Endothelial cell (in vitro differentiated cells): ENCODE data around the gene JAKMIP2. TPM values are rescaled to one million over a fixed set of nuclear protein-coding genes. Genes with fewer than 3 reads are reported as not detected.

ENCODE experiments used
- DNase-seq: peaks from one replicate; pipeline ENCODE4 v3.0.0; 2021; ENCODE audit warnings: low spot score
- H3K27ac Mint-ChIP-seq: one replicate; pipeline ENCODE4 v1.8.0; 2021; ENCODE audit warnings: mixed read lengths, inconsistent platforms; ENCODE audit not compliant: unreplicated experiment
- H3K27me3 Mint-ChIP-seq: one replicate; pipeline ENCODE4 v1.8.0; 2021; ENCODE audit warnings: mild to moderate bottlenecking, moderate library complexity, mixed read lengths, inconsistent platforms; ENCODE audit not compliant: unreplicated experiment
- H3K36me3 Mint-ChIP-seq: one replicate; pipeline ENCODE4 v1.8.0; 2021; ENCODE audit warnings: mild to moderate bottlenecking, low read depth, mixed read lengths, inconsistent platforms; ENCODE audit not compliant: unreplicated experiment
- H3K4me1 Mint-ChIP-seq: one replicate; pipeline ENCODE4 v1.8.0; 2021; ENCODE audit warnings: mild to moderate bottlenecking, mixed read lengths, inconsistent platforms; ENCODE audit not compliant: unreplicated experiment
- H3K4me3 Mint-ChIP-seq: one replicate; pipeline ENCODE4 v1.8.0; 2021; ENCODE audit warnings: mild to moderate bottlenecking, mixed read lengths, inconsistent platforms; ENCODE audit not compliant: unreplicated experiment
- H3K9me3 Mint-ChIP-seq: one replicate; pipeline ENCODE4 v1.8.0; 2021; ENCODE audit warnings: mixed read lengths, inconsistent platforms; ENCODE audit not compliant: unreplicated experiment
- CTCF ChIP-seq: fragments of 200-600 bp; sonication (generic); IDR thresholded peaks from one replicate; pipeline ENCODE4 v1.5.0; 2021; ENCODE audit warnings: antibody characterized with exemption; ENCODE audit not compliant: unreplicated experiment
- total RNA-seq: library from RNA; stranded (reverse); fragmentation: NEBNext Ultra II Directional; extraction: Animal tissue kit (Norgen Biotek cat#: 25700); gene quantifications from one replicate; pipeline ENCODE4 v1.2.1, GENCODE V29; 2021; ENCODE audit not compliant: unreplicated experiment

Gene JAKMIP2
- total RNA-seq, 1 donor from 2014 or later = 4.3 TPM

GRCh38 chr5:147690595-147690994, 91.9 kb downstream of the JAKMIP2 start:
- no peak for DNase-seq
- Mint-ChIP-seq H3K36me3 (no peaks in the 10 kb centered on the region), H3K4me3 (no peak overlapping the region), H3K9me3 (no peaks in the 10 kb centered on the region), H3K4me1 (no peaks in the 10 kb centered on the region), H3K27ac (no peak overlapping the region), H3K27me3 (no peaks in the 10 kb centered on the region)
- TF ChIP-seq CTCF = no peak

GRCh38 chr5:147689426-147689825, 93.1 kb downstream of the JAKMIP2 start:
- Mint-ChIP-seq H3K27ac (no peak overlapping the region), H3K27me3 (no peaks in the 10 kb centered on the region), H3K9me3 (no peaks in the 10 kb centered on the region), H3K4me1 (no peaks in the 10 kb centered on the region), H3K36me3 (no peaks in the 10 kb centered on the region), H3K4me3 (no peak overlapping the region)
- no peak for TF ChIP-seq CTCF
- no peak for DNase-seq

GRCh38 chr5:147688656-147689356, 93.7 kb downstream of the JAKMIP2 start:
- TF ChIP-seq CTCF = no peak
- H3K9me3 Mint-ChIP-seq = no peaks in the 10 kb centered on the region
- H3K36me3 Mint-ChIP-seq = no peaks in the 10 kb centered on the region
- H3K4me1 Mint-ChIP-seq = no peaks in the 10 kb centered on the region
- H3K27ac Mint-ChIP-seq = no peak overlapping the region
- H3K27me3 Mint-ChIP-seq = no peaks in the 10 kb centered on the region
- no peak overlapping the region for H3K4me3 Mint-ChIP-seq
- DNase-seq = no peak

- no peak overlapping the region for H3K4me3 Mint-ChIP-seq
- H3K4me1 Mint-ChIP-seq = no peaks in the 10 kb centered on the region
- H3K36me3 Mint-ChIP-seq = no peaks in the 10 kb centered on the region
- no peaks in the 10 kb centered on the region for H3K27me3 Mint-ChIP-seq
- H3K9me3 Mint-ChIP-seq = no peaks in the 10 kb centered on the region
- TF ChIP-seq CTCF = no peak
- DNase-seq = no peak
- no peak overlapping the region for H3K27ac Mint-ChIP-seq
Measured at GRCh38 chr5:147687118-147687517, 95.4 kb downstream of the JAKMIP2 start.

GRCh38 chr5:147686421-147686820, 96.1 kb downstream of the JAKMIP2 start:
- Mint-ChIP-seq H3K4me3 (no peak overlapping the region), H3K36me3 (no peaks in the 10 kb centered on the region), H3K27me3 (no peaks in the 10 kb centered on the region), H3K9me3 (no peaks in the 10 kb centered on the region), H3K4me1 (no peaks in the 10 kb centered on the region), H3K27ac (no peak overlapping the region)
- TF ChIP-seq CTCF = no peak
- no peak for DNase-seq
